HG03469 (cell line): Measurements from ENCODE around the gene PLK3.
"Not testable (repeated sequence)": the region's sequence is repeated elsewhere in the genome, so short reads cannot be mapped to it uniquely, and the experiment has no call there.

Experiments used
- ATAC-seq: cut with Tn5 transposase; IDR thresholded peaks from one replicate; pipeline ENCODE4 v1.9.1; 2021; ENCODE audit warnings: mild to moderate bottlenecking, moderate library complexity, moderate number of reproducible peaks; ENCODE audit not compliant: unreplicated experiment

Gene PLK3

GRCh38 chr1:44786841-44787426, 13.2 kb upstream of the PLK3 start:
- ATAC-seq, result no peak

- no peak for ATAC-seq
Observed at GRCh38 chr1:44787506-44787905, 12.7 kb upstream of the PLK3 start.

GRCh38 chr1:44788120-44788860, 11.9 kb upstream of the PLK3 start, which contains the start of gene BEST4:
TSS of gene BEST4 (minus strand) at chr1:44788170. CDS start at chr1:44787705, 465 bp downstream.
- no peak for ATAC-seq

- ATAC-seq, result no peak
Observed at GRCh38 chr1:44790968-44791801, 9.0 kb upstream of the PLK3 start.

- no peak for ATAC-seq
Observed at GRCh38 chr1:44792736-44793502, 7.3 kb upstream of the PLK3 start.

- not testable (repeated sequence) for ATAC-seq
Observed at GRCh38 chr1:44797886-44798285, 2.3 kb upstream of the PLK3 start.

GRCh38 chr1:44798481-44799365, 1.5 kb upstream of the PLK3 start:
- no peak for ATAC-seq

- ATAC-seq, result no peak
Observed at GRCh38 chr1:44801491-44802305, 1.5 kb downstream of the PLK3 start.

GRCh38 chr1:44802306-44803061, 2.3 kb downstream of the PLK3 start:
- ATAC-seq, result no peak

- ATAC-seq, result no peak
Observed at GRCh38 chr1:44803062-44803311, 2.8 kb downstream of the PLK3 start.

- no peak for ATAC-seq
Observed at GRCh38 chr1:44803312-44804095, 3.3 kb downstream of the PLK3 start.

- no peak for ATAC-seq
Observed at GRCh38 chr1:44805311-44806024, 5.3 kb downstream of the PLK3 start.

- ATAC-seq, result no peak
Observed at GRCh38 chr1:44806025-44806703, 6.0 kb downstream of the PLK3 start.

GRCh38 chr1:44806704-44807363, 6.7 kb downstream of the PLK3 start, which contains the start of gene DYNLT4:
TSS of gene DYNLT4 (minus strand) at chr1:44807351. CDS start at chr1:44806668, 683 bp downstream.
- ATAC-seq, result no peak

GRCh38 chr1:44807364-44808062, 7.3 kb downstream of the PLK3 start:
- ATAC-seq, result no peak
